ENCODE data around the gene CDYL2.

Gene CDYL2

DNA sequence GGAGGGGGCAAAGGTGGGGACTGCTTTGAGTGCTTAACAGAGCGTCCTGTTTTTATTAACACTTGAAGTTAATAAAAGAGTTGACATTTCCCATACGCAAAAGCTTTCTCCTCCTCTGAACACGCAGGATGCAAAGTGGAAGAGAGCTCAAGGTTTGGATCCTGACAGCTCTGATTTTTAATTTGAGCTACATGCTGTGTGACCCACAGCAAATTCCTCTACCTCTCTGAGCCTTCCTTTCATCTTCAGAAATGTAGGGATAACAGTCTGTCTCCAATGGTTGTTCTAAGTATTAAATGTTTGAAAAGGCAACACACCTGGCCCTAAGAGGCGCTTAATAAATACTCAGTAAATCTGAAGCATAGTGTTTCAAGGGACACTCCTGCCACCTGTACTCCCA, 93.0 kb downstream of the CDYL2 start:
- H3K79me1 ChIP-seq (ENCODE audit: low read length), result no peaks in the 10 kb centered on the region
- H2BK5ac ChIP-seq (ENCODE audit: low read length), result no peak overlapping the region
- no peak overlapping the region for H3K4me3 ChIP-seq (ENCODE audit: low read length)
- DNase-seq, result no peak
- H3K27me3 ChIP-seq (ENCODE audit: insufficient read depth, low read length, poor library complexity), result no peaks in the 10 kb centered on the region
- no peak overlapping the region for H2BK15ac ChIP-seq (replicated peaks; ENCODE audit: low read depth)
- no peak overlapping the region for H3K4me2 ChIP-seq (ENCODE audit: low read length)
- no peak overlapping the region for H2BK120ac ChIP-seq (ENCODE audit: low read depth, low read length)
- H3K79me2 ChIP-seq (ENCODE audit: control insufficient read depth, insufficient read depth, low read length), result no peaks in the 10 kb centered on the region
- H3K36me3 ChIP-seq (ENCODE audit: control insufficient read depth, insufficient read depth, low read length), result no peaks in the 10 kb centered on the region
- WGBS (ENCODE audit: extremely low coverage, insufficient coverage, low lambda C conversion rate), result no CpG with 5 or more reads among the region's 4 CpGs
- no peak overlapping the region for H3K27ac ChIP-seq (ENCODE audit: low read depth, low read length)
- H4K8ac ChIP-seq (ENCODE audit: low read depth, low read length), result no peak overlapping the region
- H3K56ac ChIP-seq (ENCODE audit: low read length), result no peak overlapping the region
- no peak overlapping the region for H3K9ac ChIP-seq (ENCODE audit: low read length)
- H3K4me1 ChIP-seq (ENCODE audit: control insufficient read depth, low read depth, low read length), result no peaks in the 10 kb centered on the region
- H3K18ac ChIP-seq (ENCODE audit: low read length), result no peak overlapping the region
- H2AK5ac ChIP-seq (ENCODE audit: low read length), result no peak overlapping the region
- no peak overlapping the region for H3K4ac ChIP-seq (ENCODE audit: low read depth, low read length)
- H4K5ac ChIP-seq (ENCODE audit: low read length), result no peak overlapping the region
- H3K23ac ChIP-seq (ENCODE audit: low read length), result no peak overlapping the region

DNA sequence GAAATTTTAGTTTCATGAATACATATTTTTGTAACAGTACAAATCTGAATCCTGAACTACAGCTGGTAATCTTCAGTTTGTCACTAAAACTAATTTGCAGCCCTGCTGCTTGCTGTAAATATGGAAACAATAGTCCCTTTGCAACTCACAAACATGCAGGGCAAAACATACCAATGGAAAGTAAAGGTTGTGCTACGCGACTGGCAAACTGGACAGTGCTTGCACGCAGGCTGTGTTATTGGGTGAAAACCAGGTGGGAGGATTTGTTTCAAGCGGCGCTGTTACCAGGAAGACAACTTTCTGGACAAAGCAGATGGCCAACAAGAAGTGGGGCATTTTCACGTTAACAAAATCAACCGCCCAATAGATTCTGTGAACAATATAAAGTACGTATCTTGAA, 93.5 kb downstream of the CDYL2 start:
- no peak overlapping the region for H3K56ac ChIP-seq (ENCODE audit: low read length)
- H2AK5ac ChIP-seq (ENCODE audit: low read length), result no peak overlapping the region
- no CpG with 5 or more reads among the region's 8 CpGs for WGBS (ENCODE audit: extremely low coverage, insufficient coverage, low lambda C conversion rate)
- H3K79me2 ChIP-seq (ENCODE audit: control insufficient read depth, insufficient read depth, low read length), result no peaks in the 10 kb centered on the region
- H3K4ac ChIP-seq (ENCODE audit: low read depth, low read length), result no peak overlapping the region
- no peak overlapping the region for H3K23ac ChIP-seq (ENCODE audit: low read length)
- H2BK15ac ChIP-seq (replicated peaks; ENCODE audit: low read depth), result no peak overlapping the region
- no peak overlapping the region for H3K9ac ChIP-seq (ENCODE audit: low read length)
- no peaks in the 10 kb centered on the region for H3K36me3 ChIP-seq (ENCODE audit: control insufficient read depth, insufficient read depth, low read length)
- H3K18ac ChIP-seq (ENCODE audit: low read length), result no peak overlapping the region
- no peak overlapping the region for H3K4me3 ChIP-seq (ENCODE audit: low read length)
- no peak overlapping the region for H2BK5ac ChIP-seq (ENCODE audit: low read length)
- no peak for DNase-seq
- no peak overlapping the region for H4K5ac ChIP-seq (ENCODE audit: low read length)
- H3K27me3 ChIP-seq (ENCODE audit: insufficient read depth, low read length, poor library complexity), result no peaks in the 10 kb centered on the region
- no peak overlapping the region for H3K27ac ChIP-seq (ENCODE audit: low read depth, low read length)
- no peak overlapping the region for H2BK120ac ChIP-seq (ENCODE audit: low read depth, low read length)
- H3K4me2 ChIP-seq (ENCODE audit: low read length), result no peak overlapping the region
- H4K8ac ChIP-seq (ENCODE audit: low read depth, low read length), result no peak overlapping the region
- H3K79me1 ChIP-seq (ENCODE audit: low read length), result no peaks in the 10 kb centered on the region
- no peaks in the 10 kb centered on the region for H3K4me1 ChIP-seq (ENCODE audit: control insufficient read depth, low read depth, low read length)

DNA sequence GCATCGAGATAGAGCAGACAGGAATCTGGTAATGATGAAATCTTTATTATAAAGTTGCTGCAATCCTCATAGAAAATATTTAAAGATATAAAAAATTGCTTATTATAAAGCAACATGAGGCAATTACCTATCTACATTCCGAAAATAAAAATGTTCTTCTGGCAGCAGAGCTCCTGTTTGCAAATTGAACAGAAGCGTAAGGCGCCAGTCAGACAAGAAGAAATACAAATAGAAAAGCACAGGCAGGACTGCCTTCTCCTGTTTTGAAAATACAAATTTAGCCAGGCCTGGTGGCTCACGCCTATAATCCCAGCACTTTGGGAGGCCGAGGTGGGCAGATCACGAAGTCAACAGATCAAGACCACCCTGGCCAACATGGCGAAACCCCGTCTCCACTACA, 95.6 kb downstream of the CDYL2 start:
- no peak overlapping the region for H3K56ac ChIP-seq (ENCODE audit: low read length)
- H3K79me1 ChIP-seq (ENCODE audit: low read length), result no peaks in the 10 kb centered on the region
- H4K8ac ChIP-seq (ENCODE audit: low read depth, low read length), result no peak overlapping the region

DNA sequence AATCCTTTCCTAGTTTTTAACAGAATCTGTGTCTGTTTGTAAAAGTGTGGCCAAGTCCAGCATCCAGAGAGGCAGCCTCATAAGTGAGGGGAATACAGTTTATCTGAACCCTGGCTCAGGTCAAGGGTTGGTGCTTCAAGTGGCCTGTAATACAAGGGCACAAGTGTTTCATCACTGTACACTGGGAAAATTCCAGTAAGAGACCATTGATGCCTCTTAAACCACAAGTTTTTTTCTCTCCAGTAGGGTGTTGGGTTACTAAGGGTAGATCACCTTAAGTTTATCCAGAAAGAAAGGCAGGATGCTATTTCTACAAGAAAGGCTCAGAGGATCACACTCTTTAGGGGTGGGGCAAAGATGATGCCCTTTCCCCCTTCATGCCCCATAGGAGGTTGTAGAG, 96.7 kb downstream of the CDYL2 start:
- no peak overlapping the region for H2BK5ac ChIP-seq (ENCODE audit: low read length)
- no peak overlapping the region for H2AK5ac ChIP-seq (ENCODE audit: low read length)

More for the DNA sequence above, 95.6 kb downstream of the CDYL2 start:
- Histone ChIP-seq H2BK5ac (ENCODE audit: low read length) (no peak overlapping the region), H3K4ac (ENCODE audit: low read depth, low read length) (no peak overlapping the region), H3K27ac (ENCODE audit: low read depth, low read length) (no peak overlapping the region), H3K23ac (ENCODE audit: low read length) (no peak overlapping the region), H3K4me2 (ENCODE audit: low read length) (no peak overlapping the region), H2AK5ac (ENCODE audit: low read length) (no peak overlapping the region), H3K18ac (ENCODE audit: low read length) (no peak overlapping the region), H3K4me1 (ENCODE audit: control insufficient read depth, low read depth, low read length) (no peaks in the 10 kb centered on the region), H2BK15ac (replicated peaks; ENCODE audit: low read depth) (no peak overlapping the region), H3K79me2 (ENCODE audit: control insufficient read depth, insufficient read depth, low read length) (no peaks in the 10 kb centered on the region), H3K9ac (ENCODE audit: low read length) (no peak overlapping the region), H3K36me3 (ENCODE audit: control insufficient read depth, insufficient read depth, low read length) (no peaks in the 10 kb centered on the region), H3K27me3 (ENCODE audit: insufficient read depth, low read length, poor library complexity) (no peaks in the 10 kb centered on the region), H2BK120ac (ENCODE audit: low read depth, low read length) (no peak overlapping the region), H4K5ac (ENCODE audit: low read length) (no peak overlapping the region), H3K4me3 (ENCODE audit: low read length) (no peak overlapping the region)
- DNase-seq, result no peak
- WGBS (ENCODE audit: extremely low coverage, insufficient coverage, low lambda C conversion rate), result no CpG with 5 or more reads among the region's 9 CpGs

GRCh38 chr16:80705596-80705995, 98.8 kb downstream of the CDYL2 start:
- no peak overlapping the region for H4K8ac ChIP-seq (ENCODE audit: low read depth, low read length)
- no peak overlapping the region for H3K56ac ChIP-seq (ENCODE audit: low read length)
- H2AK5ac ChIP-seq (ENCODE audit: low read length), result no peak overlapping the region
- H3K4me3 ChIP-seq (ENCODE audit: low read length), result no peak overlapping the region
- H3K27me3 ChIP-seq (ENCODE audit: insufficient read depth, low read length, poor library complexity), result no peaks in the 10 kb centered on the region
- H3K4me2 ChIP-seq (ENCODE audit: low read length), result no peak overlapping the region
- H3K18ac ChIP-seq (ENCODE audit: low read length), result no peak overlapping the region
- H3K9ac ChIP-seq (ENCODE audit: low read length), result no peak overlapping the region
- no CpG with 5 or more reads among the region's 2 CpGs for WGBS (ENCODE audit: extremely low coverage, insufficient coverage, low lambda C conversion rate)
- no peaks in the 10 kb centered on the region for H3K79me2 ChIP-seq (ENCODE audit: control insufficient read depth, insufficient read depth, low read length)
- no peak overlapping the region for H3K4ac ChIP-seq (ENCODE audit: low read depth, low read length)
- no peaks in the 10 kb centered on the region for H3K4me1 ChIP-seq (ENCODE audit: control insufficient read depth, low read depth, low read length)
- H3K23ac ChIP-seq (ENCODE audit: low read length), result no peak overlapping the region
- H2BK5ac ChIP-seq (ENCODE audit: low read length), result no peak overlapping the region
- no peak overlapping the region for H3K27ac ChIP-seq (ENCODE audit: low read depth, low read length)
- no peak overlapping the region for H4K5ac ChIP-seq (ENCODE audit: low read length)
- no peak overlapping the region for H2BK120ac ChIP-seq (ENCODE audit: low read depth, low read length)
- H3K79me1 ChIP-seq (ENCODE audit: low read length), result no peaks in the 10 kb centered on the region
- no peaks in the 10 kb centered on the region for H3K36me3 ChIP-seq (ENCODE audit: control insufficient read depth, insufficient read depth, low read length)
- no peak overlapping the region for H2BK15ac ChIP-seq (replicated peaks; ENCODE audit: low read depth)
- no peak for DNase-seq

More for the DNA sequence above, 96.7 kb downstream of the CDYL2 start:
- H3K4ac ChIP-seq (ENCODE audit: low read depth, low read length), result no peak overlapping the region
- DNase-seq, result no peak
- no peak overlapping the region for H2BK15ac ChIP-seq (replicated peaks; ENCODE audit: low read depth)
- H3K4me2 ChIP-seq (ENCODE audit: low read length), result no peak overlapping the region
- no peaks in the 10 kb centered on the region for H3K79me2 ChIP-seq (ENCODE audit: control insufficient read depth, insufficient read depth, low read length)
- H3K56ac ChIP-seq (ENCODE audit: low read length), result no peak overlapping the region
- no peak overlapping the region for H2BK120ac ChIP-seq (ENCODE audit: low read depth, low read length)
- H3K27me3 ChIP-seq (ENCODE audit: insufficient read depth, low read length, poor library complexity), result no peaks in the 10 kb centered on the region
- H4K5ac ChIP-seq (ENCODE audit: low read length), result no peak overlapping the region
- no peak overlapping the region for H3K27ac ChIP-seq (ENCODE audit: low read depth, low read length)
- H3K4me1 ChIP-seq (ENCODE audit: control insufficient read depth, low read depth, low read length), result no peaks in the 10 kb centered on the region
- H3K23ac ChIP-seq (ENCODE audit: low read length), result no peak overlapping the region
- no peak overlapping the region for H4K8ac ChIP-seq (ENCODE audit: low read depth, low read length)
- no peaks in the 10 kb centered on the region for H3K36me3 ChIP-seq (ENCODE audit: control insufficient read depth, insufficient read depth, low read length)
- no peaks in the 10 kb centered on the region for H3K79me1 ChIP-seq (ENCODE audit: low read length)
- H3K9ac ChIP-seq (ENCODE audit: low read length), result no peak overlapping the region
- no peak overlapping the region for H3K18ac ChIP-seq (ENCODE audit: low read length)
- H3K4me3 ChIP-seq (ENCODE audit: low read length), result no peak overlapping the region

DNA sequence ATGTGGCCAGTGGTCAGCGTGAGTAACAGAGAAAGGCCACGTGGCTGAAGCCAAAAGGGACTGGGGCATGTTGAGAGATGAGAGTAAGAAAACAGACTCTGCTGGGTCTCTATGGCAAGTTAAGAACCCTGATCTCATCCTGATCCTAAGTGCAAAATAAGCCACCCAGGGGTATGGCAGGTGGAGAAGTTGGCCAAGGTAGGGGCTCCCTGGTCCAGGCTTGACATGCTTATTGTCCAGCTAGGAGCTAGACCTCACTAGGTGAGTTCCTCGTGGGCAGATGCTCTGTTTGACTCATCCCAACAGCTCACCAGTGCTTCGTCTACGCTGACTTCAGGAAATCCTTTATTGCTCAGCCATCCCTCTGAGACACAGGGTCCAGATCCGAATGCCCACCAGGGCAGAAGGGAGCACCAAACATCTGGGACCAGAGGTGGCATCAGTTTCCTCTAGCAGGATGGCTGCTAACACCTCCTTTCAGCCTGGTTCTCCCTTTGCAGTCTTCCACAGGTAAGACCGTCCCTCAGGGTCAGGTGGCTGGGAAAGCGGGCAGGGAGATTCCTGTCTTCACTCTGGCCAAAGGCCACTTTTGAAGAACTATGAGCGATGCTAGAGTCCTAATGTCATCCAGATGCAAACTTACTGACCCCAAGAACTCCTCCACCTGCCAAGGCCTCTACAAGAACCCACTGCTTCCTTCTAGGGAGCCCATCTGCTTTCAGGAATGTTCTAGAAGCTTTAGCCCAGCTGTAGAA, 99.5 kb downstream of the CDYL2 start:
- Histone ChIP-seq H3K56ac (ENCODE audit: low read length) (no peak overlapping the region), H2BK15ac (replicated peaks; ENCODE audit: low read depth) (no peak overlapping the region), H3K79me1 (ENCODE audit: low read length) (no peaks in the 10 kb centered on the region), H3K4ac (ENCODE audit: low read depth, low read length) (no peak overlapping the region), H3K27ac (ENCODE audit: low read depth, low read length) (no peak overlapping the region), H4K8ac (ENCODE audit: low read depth, low read length) (no peak overlapping the region), H2BK5ac (ENCODE audit: low read length) (no peak overlapping the region), H3K9ac (ENCODE audit: low read length) (no peak overlapping the region), H3K4me3 (ENCODE audit: low read length) (no peak overlapping the region), H3K79me2 (ENCODE audit: control insufficient read depth, insufficient read depth, low read length) (no peaks in the 10 kb centered on the region), H4K5ac (ENCODE audit: low read length) (no peak overlapping the region), H3K18ac (ENCODE audit: low read length) (no peak overlapping the region), H3K23ac (ENCODE audit: low read length) (no peak overlapping the region), H3K36me3 (ENCODE audit: control insufficient read depth, insufficient read depth, low read length) (no peaks in the 10 kb centered on the region), H3K27me3 (ENCODE audit: insufficient read depth, low read length, poor library complexity) (no peaks in the 10 kb centered on the region), H2BK120ac (ENCODE audit: low read depth, low read length) (no peak overlapping the region), H3K4me2 (ENCODE audit: low read length) (no peak overlapping the region), H2AK5ac (ENCODE audit: low read length) (no peak overlapping the region), H3K4me1 (ENCODE audit: control insufficient read depth, low read depth, low read length) (no peaks in the 10 kb centered on the region)
- DNase-seq, result no peak
- WGBS (ENCODE audit: extremely low coverage, insufficient coverage, low lambda C conversion rate), result no CpG with 5 or more reads among the region's 9 CpGs

Data from mesendoderm (in vitro differentiated cells).